IPS-18a (cell line): ENCODE results near the gene AP3S2.
"Not testable (repeated sequence)": the region's sequence is repeated elsewhere in the genome, so short reads cannot be mapped to it uniquely, and the experiment has no call there.

Experiments used
- H3K27ac ChIP-seq: one replicate; pipeline ENCODE4 v1.5.1; 2013; ENCODE audit warnings: low read length
- H3K27me3 ChIP-seq: one replicate; pipeline ENCODE4 v1.6.1; 2013; ENCODE audit warnings: mild to moderate bottlenecking, low read length; ENCODE audit not compliant: control insufficient read depth, insufficient read depth
- H3K36me3 ChIP-seq: one replicate; pipeline ENCODE4 v1.6.1; 2013; ENCODE audit warnings: low read depth, low read length; ENCODE audit not compliant: control insufficient read depth
- H3K4me1 ChIP-seq: one replicate; pipeline ENCODE4 v1.6.1; 2013; ENCODE audit warnings: low read depth, low read length; ENCODE audit not compliant: control insufficient read depth
- H3K4me3 ChIP-seq: one replicate; pipeline ENCODE4 v1.5.1; 2013; ENCODE audit warnings: low read length
- H3K9ac ChIP-seq: one replicate; pipeline ENCODE4 v1.6.1; 2013; ENCODE audit warnings: mild to moderate bottlenecking, low read length, moderate library complexity
- H3K9me3 ChIP-seq: one replicate; pipeline ENCODE4 v1.6.1; 2013; ENCODE audit warnings: low read depth, low read length; ENCODE audit not compliant: control insufficient read depth

AP3S2 gene

GRCh38 chr15:89858661-89859458 is 34.9 kb downstream of the AP3S2 start:
- no peak overlapping the region for H3K4me3 ChIP-seq
- H3K27ac ChIP-seq: no peak overlapping the region
- H3K27me3 ChIP-seq: no peaks in the 10 kb centered on the region
- H3K9ac ChIP-seq: no peak overlapping the region
- H3K9me3 ChIP-seq: no peaks in the 10 kb centered on the region
- H3K4me1 ChIP-seq: no peaks in the 10 kb centered on the region
- H3K36me3 ChIP-seq: peaks cover 11% of the 10 kb centered on the region

- no peak overlapping the region for H3K27ac ChIP-seq
- peaks cover 11% of the 10 kb centered on the region for H3K36me3 ChIP-seq
- no peak overlapping the region for H3K9ac ChIP-seq
These were observed 36.1 kb downstream of the AP3S2 start for GRCh38 chr15:89857673-89858072.

GRCh38 chr15:89855948-89856347 is 37.8 kb downstream of the AP3S2 start:
- no peak overlapping the region for H3K9ac ChIP-seq
- no peak overlapping the region for H3K4me3 ChIP-seq
- no peaks in the 10 kb centered on the region for H3K9me3 ChIP-seq
- H3K27ac ChIP-seq: no peak overlapping the region
- no peaks in the 10 kb centered on the region for H3K27me3 ChIP-seq
- H3K4me1 ChIP-seq: no peaks in the 10 kb centered on the region
- H3K36me3 ChIP-seq: peaks cover 5% of the 10 kb centered on the region

More at GRCh38 chr15:89857673-89858072, 36.1 kb downstream of the AP3S2 start:
- Histone ChIP-seq H3K27me3 (no peaks in the 10 kb centered on the region), H3K9me3 (no peaks in the 10 kb centered on the region), H3K4me1 (no peaks in the 10 kb centered on the region), H3K4me3 (no peak overlapping the region)

- not testable (repeated sequence) for H3K4me1 ChIP-seq, H3K27me3 ChIP-seq, H3K27ac ChIP-seq, H3K4me3 ChIP-seq, H3K9me3 ChIP-seq, H3K9ac ChIP-seq, H3K36me3 ChIP-seq
These were observed 38.9 kb downstream of the AP3S2 start for GRCh38 chr15:89854863-89855262.

GRCh38 chr15:89852342-89852995 is 41.3 kb downstream of the AP3S2 start:
- no peak overlapping the region for H3K9ac ChIP-seq
- no peaks in the 10 kb centered on the region for H3K9me3 ChIP-seq
- no peaks in the 10 kb centered on the region for H3K27me3 ChIP-seq
- no peak overlapping the region for H3K27ac ChIP-seq
- no peak overlapping the region for H3K4me3 ChIP-seq
- H3K4me1 ChIP-seq: no peaks in the 10 kb centered on the region
- H3K36me3 ChIP-seq: no peaks in the 10 kb centered on the region

- Histone ChIP-seq H3K4me3 (no peak overlapping the region), H3K36me3 (no peaks in the 10 kb centered on the region), H3K27me3 (no peaks in the 10 kb centered on the region), H3K9ac (no peak overlapping the region), H3K9me3 (no peaks in the 10 kb centered on the region), H3K4me1 (no peaks in the 10 kb centered on the region), H3K27ac (no peak overlapping the region)
These were observed 42.0 kb downstream of the AP3S2 start for GRCh38 chr15:89851673-89852341.

DNA sequence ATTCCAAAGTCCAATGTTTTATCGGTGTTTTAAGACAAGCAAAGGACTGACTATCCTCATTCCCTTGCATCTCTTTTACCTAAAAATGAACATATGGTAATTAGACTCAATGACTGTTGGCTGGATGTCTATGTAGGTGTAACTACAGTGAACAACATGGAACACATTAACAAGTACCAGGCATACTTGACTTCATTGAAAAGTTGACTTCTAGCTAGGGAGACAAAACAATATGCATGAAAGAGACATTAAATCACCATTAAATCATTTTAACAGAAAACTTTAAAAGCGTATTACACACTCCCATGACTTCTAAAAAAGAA is 44.9 kb downstream of the AP3S2 start:
- H3K4me3 ChIP-seq: no peak overlapping the region
- no peak overlapping the region for H3K27ac ChIP-seq
- no peaks in the 10 kb centered on the region for H3K4me1 ChIP-seq
- no peaks in the 10 kb centered on the region for H3K27me3 ChIP-seq
- H3K36me3 ChIP-seq: no peaks in the 10 kb centered on the region
- H3K9me3 ChIP-seq: no peaks in the 10 kb centered on the region
- no peak overlapping the region for H3K9ac ChIP-seq

DNA sequence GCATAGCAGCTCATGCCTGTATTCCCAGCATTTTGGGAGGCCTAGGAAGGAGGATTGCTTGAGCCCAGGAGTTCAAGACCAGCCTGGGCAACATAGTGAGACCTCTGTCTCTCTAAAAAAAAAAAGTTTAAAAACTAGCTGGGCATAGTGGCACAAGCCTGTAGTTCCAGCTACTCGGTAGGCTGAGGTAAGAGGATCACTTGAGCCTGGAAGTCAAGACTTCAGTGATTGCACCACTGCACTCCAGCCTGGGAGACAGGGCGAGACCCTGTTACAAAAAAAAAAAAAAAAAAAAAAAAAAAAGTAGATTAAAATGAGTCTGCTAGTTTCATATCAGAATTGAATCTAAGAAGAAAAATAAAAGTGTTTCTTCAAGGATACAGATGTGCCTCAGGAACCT is 46.7 kb downstream of the AP3S2 start:
- Histone ChIP-seq H3K27ac (no peak overlapping the region), H3K9ac (no peak overlapping the region), H3K9me3 (no peaks in the 10 kb centered on the region), H3K4me3 (no peak overlapping the region), H3K27me3 (no peaks in the 10 kb centered on the region), H3K36me3 (no peaks in the 10 kb centered on the region), H3K4me1 (no peaks in the 10 kb centered on the region)

DNA sequence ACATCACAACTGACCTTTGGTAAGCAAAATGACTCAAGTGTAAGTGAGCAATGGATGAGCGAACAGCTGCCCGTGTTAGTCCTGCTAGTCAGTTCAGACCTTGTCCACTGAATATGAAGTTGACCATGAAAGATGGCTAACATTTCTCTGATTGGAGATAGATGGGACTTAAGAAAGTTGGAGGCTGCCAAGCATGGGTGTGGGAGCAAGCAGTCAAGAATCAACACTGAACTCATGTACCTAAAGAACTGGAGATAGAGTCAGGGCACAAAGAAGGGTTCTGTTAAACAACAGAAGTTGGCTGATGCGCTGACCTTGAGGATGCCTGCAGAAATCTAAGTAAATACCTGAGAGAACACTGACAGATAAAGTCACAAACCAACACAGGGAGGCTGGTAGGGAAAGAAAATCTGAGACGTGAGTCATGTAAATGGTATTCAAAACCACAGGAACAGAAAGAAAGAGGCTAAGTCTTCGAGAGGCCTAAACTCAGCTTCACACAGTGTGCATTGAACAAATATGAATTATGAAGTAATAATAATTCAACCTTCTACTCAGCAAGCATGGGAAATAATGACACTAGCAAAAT is 48.4 kb downstream of the AP3S2 start:
- H3K9ac ChIP-seq: no peak overlapping the region
- H3K36me3 ChIP-seq: no peaks in the 10 kb centered on the region
- H3K9me3 ChIP-seq: no peaks in the 10 kb centered on the region
- H3K27me3 ChIP-seq: no peaks in the 10 kb centered on the region
- no peak overlapping the region for H3K4me3 ChIP-seq
- H3K27ac ChIP-seq: no peak overlapping the region
- no peaks in the 10 kb centered on the region for H3K4me1 ChIP-seq

GRCh38 chr15:89841962-89842361 is 51.8 kb downstream of the AP3S2 start:
- Histone ChIP-seq H3K4me1 (no peaks in the 10 kb centered on the region), H3K9me3 (no peaks in the 10 kb centered on the region), H3K27me3 (no peaks in the 10 kb centered on the region), H3K27ac (no peak overlapping the region), H3K4me3 (no peak overlapping the region), H3K36me3 (peaks cover 6% of the 10 kb centered on the region), H3K9ac (no peak overlapping the region)

DNA sequence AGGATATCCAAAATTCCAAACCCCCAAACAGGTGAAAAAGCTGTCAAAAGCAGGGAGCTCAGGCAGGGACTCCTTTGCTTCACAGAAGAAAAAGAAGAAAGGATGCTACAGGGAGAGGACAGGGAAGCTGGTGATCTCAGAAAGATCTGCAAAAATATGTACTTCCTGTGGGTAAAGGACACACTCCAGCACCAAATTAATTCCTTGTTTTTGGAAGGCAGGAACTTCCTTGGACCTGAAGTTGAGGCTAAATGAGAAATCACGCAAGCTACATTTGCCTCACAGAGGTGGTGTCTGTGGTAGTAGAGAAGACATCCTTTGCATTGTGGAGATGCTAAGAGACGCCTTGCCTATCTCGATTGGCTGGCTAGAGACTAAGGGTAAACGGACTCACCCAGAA is 52.5 kb downstream of the AP3S2 start:
- no peak overlapping the region for H3K4me3 ChIP-seq
- no peaks in the 10 kb centered on the region for H3K27me3 ChIP-seq
- no peaks in the 10 kb centered on the region for H3K9me3 ChIP-seq
- no peaks in the 10 kb centered on the region for H3K4me1 ChIP-seq
- no peak overlapping the region for H3K27ac ChIP-seq
- H3K36me3 ChIP-seq: peaks cover 9% of the 10 kb centered on the region
- H3K9ac ChIP-seq: no peak overlapping the region
